ENCODE measurements around the gene PPP6R3. TPM values are rescaled to one million over a fixed set of nuclear protein-coding genes. Genes with fewer than 3 reads are reported as not detected.

The PPP6R3 gene
- total and polyA plus RNA-seq, 5 donors = 22.1 to 101 (median 89.7) TPM

DNA sequence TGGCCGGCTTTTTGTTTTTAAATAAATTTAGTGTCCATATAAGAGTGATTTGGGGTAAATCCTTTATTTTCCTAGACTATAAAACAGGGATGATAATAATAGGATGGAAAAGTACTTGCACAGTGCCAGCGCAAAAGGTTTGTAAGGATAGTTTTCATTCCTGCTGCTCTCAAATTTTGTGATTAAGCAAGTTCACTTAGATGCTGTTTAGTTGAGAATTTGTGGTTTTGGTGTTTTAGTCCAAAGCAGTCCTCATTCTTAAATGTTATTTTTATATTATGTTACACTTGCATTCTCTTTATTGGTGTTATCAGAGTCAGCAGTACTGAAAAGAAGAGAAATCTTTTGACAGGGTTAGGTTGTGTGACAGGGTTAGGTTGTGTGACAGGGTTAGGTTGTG lies 47.9 kb downstream of the PPP6R3 start:
- Histone ChIP-seq H3K4me3 (ENCODE audit: low read length) (no peak overlapping the region), H3K27ac (ENCODE audit: low read length) (no peak overlapping the region), H3K27me3 (ENCODE audit: control insufficient read depth, insufficient read depth) (no peaks in the 10 kb centered on the region), H3K4me1 (ENCODE audit: control insufficient read depth, insufficient read depth, low read length) (peaks cover 9% of the 10 kb centered on the region), H3K9me3 (ENCODE audit: control insufficient read depth, low read length) (no peaks in the 10 kb centered on the region)
- ATAC-seq (no peak), DNase-seq (no peak)
- intact Hi-C loops (cut with DNase I) = no loop called here
- WGBS = 46% methylated on average over 2 of the region's 2 CpGs

GRCh38 chr11:68509066-68509465 lies 48.5 kb downstream of the PPP6R3 start:
- ATAC-seq = no peak
- no peak for DNase-seq
- H3K27ac ChIP-seq (ENCODE audit: low read length) = no peak overlapping the region
- 27% methylated on average over 4 of the region's 4 CpGs for WGBS
- H3K4me1 ChIP-seq (ENCODE audit: control insufficient read depth, insufficient read depth, low read length) = peaks cover 5% of the 10 kb centered on the region
- no peak overlapping the region for H3K4me3 ChIP-seq (ENCODE audit: low read length)
- H3K27me3 ChIP-seq (ENCODE audit: control insufficient read depth, insufficient read depth) = no peaks in the 10 kb centered on the region
- no peaks in the 10 kb centered on the region for H3K9me3 ChIP-seq (ENCODE audit: control insufficient read depth, low read length)
- intact Hi-C loops (cut with DNase I) = no loop called here

GRCh38 chr11:68513930-68514487 lies 53.5 kb downstream of the PPP6R3 start:
- Histone ChIP-seq H3K27me3 (ENCODE audit: control insufficient read depth, insufficient read depth) (no peaks in the 10 kb centered on the region), H3K4me3 (ENCODE audit: low read length) (no peak overlapping the region), H3K9me3 (ENCODE audit: control insufficient read depth, low read length) (no peaks in the 10 kb centered on the region), H3K27ac (ENCODE audit: low read length) (no peak overlapping the region), H3K4me1 (ENCODE audit: control insufficient read depth, insufficient read depth, low read length) (peaks cover 2% of the 10 kb centered on the region)
- intact Hi-C loops (cut with DNase I) = no loop called here
- WGBS = 86% methylated on average over 6 of the region's 6 CpGs
- no peak for ATAC-seq
- no peak for DNase-seq

DNA sequence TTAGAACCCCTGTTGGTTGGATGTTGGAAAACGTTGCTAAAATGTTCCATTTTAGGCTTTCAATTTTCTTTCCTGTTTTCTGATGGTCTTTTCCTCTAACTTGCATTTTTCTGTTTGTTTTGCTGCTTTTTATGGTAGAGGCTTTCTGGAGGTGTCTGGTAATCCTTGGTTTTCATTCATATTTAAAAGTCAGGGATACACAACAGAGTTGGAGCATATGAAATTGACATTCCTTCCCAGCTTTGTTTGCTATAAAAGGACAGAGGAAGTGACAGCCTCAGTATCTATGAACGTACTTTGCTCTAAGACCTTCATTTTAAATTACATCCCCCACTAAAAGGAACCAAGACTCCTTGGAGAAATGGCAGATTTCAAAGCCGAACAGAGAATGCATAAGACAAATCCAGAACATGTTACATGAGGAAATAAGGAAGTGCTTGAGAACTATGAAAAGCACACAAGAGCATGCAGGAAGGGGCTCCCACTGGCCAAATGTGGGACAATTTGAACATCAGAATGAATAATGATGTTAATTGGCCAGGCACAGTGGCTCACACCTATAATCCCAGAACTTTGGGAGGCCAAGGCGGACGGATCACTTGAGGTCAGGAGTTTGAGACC lies 56.7 kb downstream of the PPP6R3 start:
- Histone ChIP-seq H3K4me3 (ENCODE audit: low read length) (no peak overlapping the region), H3K4me1 (ENCODE audit: control insufficient read depth, insufficient read depth, low read length) (no peaks in the 10 kb centered on the region), H3K27me3 (ENCODE audit: control insufficient read depth, insufficient read depth) (no peaks in the 10 kb centered on the region), H3K27ac (ENCODE audit: low read length) (no peak overlapping the region), H3K9me3 (ENCODE audit: control insufficient read depth, low read length) (no peaks in the 10 kb centered on the region)
- ATAC-seq = no peak
- WGBS = 76% methylated on average over 5 of the region's 5 CpGs
- DNase-seq = no peak
- intact Hi-C loops (cut with DNase I) = no loop called here

DNA sequence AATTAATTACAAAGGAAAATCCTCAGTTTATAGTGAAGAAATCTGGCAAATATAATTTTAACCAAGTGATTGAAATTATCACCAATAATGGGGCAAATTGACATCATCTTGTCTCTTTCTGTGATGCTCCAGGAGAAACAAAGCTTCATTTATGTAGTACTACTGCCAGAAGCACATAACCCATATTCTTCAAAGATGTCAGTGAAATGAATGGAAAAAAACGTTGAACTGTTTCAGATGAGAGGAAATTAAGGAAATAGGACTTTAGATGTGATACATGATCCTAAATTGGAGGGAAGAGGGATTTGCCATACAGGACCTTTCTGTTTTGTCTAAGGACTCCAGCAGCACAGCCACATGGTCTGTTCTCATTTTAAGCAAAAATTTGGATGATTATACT lies 57.6 kb downstream of the PPP6R3 start:
- ATAC-seq (no peak), DNase-seq (no peak)
- no peaks in the 10 kb centered on the region for H3K4me1 ChIP-seq (ENCODE audit: control insufficient read depth, insufficient read depth, low read length)
- no peaks in the 10 kb centered on the region for H3K27me3 ChIP-seq (ENCODE audit: control insufficient read depth, insufficient read depth)
- H3K9me3 ChIP-seq (ENCODE audit: control insufficient read depth, low read length) = no peaks in the 10 kb centered on the region
- WGBS = 34% methylated on average over 1 of the region's 1 CpG
- intact Hi-C loops (cut with DNase I) = no loop called here
- H3K4me3 ChIP-seq (ENCODE audit: low read length) = no peak overlapping the region
- no peak overlapping the region for H3K27ac ChIP-seq (ENCODE audit: low read length)

GRCh38 chr11:68521969-68522652 lies 61.6 kb downstream of the PPP6R3 start:
- Histone ChIP-seq H3K27me3 (ENCODE audit: control insufficient read depth, insufficient read depth) (no peaks in the 10 kb centered on the region), H3K4me3 (ENCODE audit: low read length) (no peak overlapping the region), H3K4me1 (ENCODE audit: control insufficient read depth, insufficient read depth, low read length) (peaks cover 4% of the 10 kb centered on the region), H3K9me3 (ENCODE audit: control insufficient read depth, low read length) (no peaks in the 10 kb centered on the region), H3K27ac (ENCODE audit: low read length) (no peak overlapping the region)
- 84% methylated on average over 4 of the region's 4 CpGs for WGBS
- intact Hi-C loops (cut with DNase I) = no loop called here
- DNase-seq (no peak), ATAC-seq (no peak)

GRCh38 chr11:68523033-68523432 lies 62.5 kb downstream of the PPP6R3 start:
- H3K4me1 ChIP-seq (ENCODE audit: control insufficient read depth, insufficient read depth, low read length) = peaks cover 4% of the 10 kb centered on the region
- intact Hi-C loops (cut with DNase I) = no loop called here
- DNase-seq = no peak
- no peaks in the 10 kb centered on the region for H3K9me3 ChIP-seq (ENCODE audit: control insufficient read depth, low read length)
- WGBS = 86% methylated on average over 4 of the region's 4 CpGs
- no peak overlapping the region for H3K27ac ChIP-seq (ENCODE audit: low read length)
- ATAC-seq = no peak
- no peaks in the 10 kb centered on the region for H3K27me3 ChIP-seq (ENCODE audit: control insufficient read depth, insufficient read depth)
- no peak overlapping the region for H3K4me3 ChIP-seq (ENCODE audit: low read length)

DNA sequence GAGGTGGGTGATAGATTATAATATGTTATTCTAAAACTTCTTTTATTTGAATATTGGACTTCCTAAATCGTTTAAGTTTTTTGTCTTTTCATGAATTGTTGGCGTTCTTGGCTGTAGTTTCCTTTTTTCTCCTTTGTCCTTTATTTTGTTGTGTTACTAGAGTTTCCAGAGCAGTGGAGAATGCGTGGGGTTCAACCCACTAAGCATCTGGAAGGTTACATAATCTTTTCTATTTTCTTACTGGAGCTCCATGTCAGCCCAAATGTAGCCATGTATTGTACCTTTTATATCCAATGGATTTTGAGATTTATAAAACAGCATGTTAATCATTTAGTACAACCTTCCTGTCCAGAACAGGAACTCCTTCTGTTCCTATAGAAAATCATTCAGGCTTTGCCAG lies 63.2 kb downstream of the PPP6R3 start:
- intact Hi-C loops (cut with DNase I) = no loop called here
- Histone ChIP-seq H3K27ac (ENCODE audit: low read length) (no peak overlapping the region), H3K27me3 (ENCODE audit: control insufficient read depth, insufficient read depth) (no peaks in the 10 kb centered on the region), H3K4me1 (ENCODE audit: control insufficient read depth, insufficient read depth, low read length) (peaks cover 7% of the 10 kb centered on the region), H3K4me3 (ENCODE audit: low read length) (no peak overlapping the region), H3K9me3 (ENCODE audit: control insufficient read depth, low read length) (no peaks in the 10 kb centered on the region)
- no peak for ATAC-seq
- DNase-seq = no peak
- WGBS = 48% methylated on average over 3 of the region's 3 CpGs

GRCh38 chr11:68524213-68524612 lies 63.7 kb downstream of the PPP6R3 start:
- ATAC-seq (peak in 1 of 2 donors; percentile 63), DNase-seq (no peak)
- Histone ChIP-seq H3K4me1 (ENCODE audit: control insufficient read depth, insufficient read depth, low read length) (peaks cover 8% of the 10 kb centered on the region), H3K27me3 (ENCODE audit: control insufficient read depth, insufficient read depth) (no peaks in the 10 kb centered on the region), H3K9me3 (ENCODE audit: control insufficient read depth, low read length) (no peaks in the 10 kb centered on the region), H3K4me3 (ENCODE audit: low read length) (no peak overlapping the region), H3K27ac (ENCODE audit: low read length) (no peak overlapping the region)
- intact Hi-C loops (cut with DNase I) = no loop called here
- WGBS = 36% methylated on average over 2 of the region's 2 CpGs

GRCh38 chr11:68524681-68525080 lies 64.1 kb downstream of the PPP6R3 start:
- intact Hi-C loops (cut with DNase I) = no loop called here
- WGBS = 25% methylated on average over 2 of the region's 2 CpGs
- Histone ChIP-seq H3K27ac (ENCODE audit: low read length) (peak overlapping the region; percentile 1), H3K9me3 (ENCODE audit: control insufficient read depth, low read length) (no peaks in the 10 kb centered on the region), H3K27me3 (ENCODE audit: control insufficient read depth, insufficient read depth) (no peaks in the 10 kb centered on the region), H3K4me3 (ENCODE audit: low read length) (no peak overlapping the region), H3K4me1 (ENCODE audit: control insufficient read depth, insufficient read depth, low read length) (peaks cover 8% of the 10 kb centered on the region)
- ATAC-seq (peak; percentile 32 to 47), DNase-seq (no peak)

DNA sequence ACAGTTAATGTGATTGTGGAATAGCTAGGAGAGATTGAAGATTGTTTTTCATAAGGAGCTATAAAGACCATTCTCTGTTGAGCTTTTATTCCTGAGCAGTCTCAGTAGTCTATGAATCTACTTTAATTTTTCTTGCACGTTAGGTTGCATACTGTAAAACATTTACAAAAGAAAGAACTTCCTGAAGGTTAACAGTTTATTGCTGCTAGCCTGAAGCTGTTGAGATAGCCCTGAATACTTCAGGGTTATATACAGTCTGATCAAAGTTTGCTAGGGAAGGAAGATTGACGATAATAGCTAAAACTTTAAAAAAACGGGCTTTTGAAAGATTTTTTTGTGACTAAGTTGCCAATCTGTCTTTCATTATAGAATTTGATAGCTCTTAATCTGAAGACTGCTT lies 64.8 kb downstream of the PPP6R3 start:
- ATAC-seq = no peak
- no peak overlapping the region for H3K27ac ChIP-seq (ENCODE audit: low read length)

More for the DNA sequence above, 64.8 kb downstream of the PPP6R3 start:
- H3K4me1 ChIP-seq (ENCODE audit: control insufficient read depth, insufficient read depth, low read length) = peaks cover 8% of the 10 kb centered on the region
- WGBS = 66% methylated on average over 3 of the region's 3 CpGs
- no peaks in the 10 kb centered on the region for H3K27me3 ChIP-seq (ENCODE audit: control insufficient read depth, insufficient read depth)
- DNase-seq = no peak
- no peaks in the 10 kb centered on the region for H3K9me3 ChIP-seq (ENCODE audit: control insufficient read depth, low read length)
- no peak overlapping the region for H3K4me3 ChIP-seq (ENCODE audit: low read length)
- intact Hi-C loops (cut with DNase I) = no loop called here
